Neural progenitor cell (in vitro differentiated cells): ENCODE results near the gene MAGEA8.

Source experiments
- CTCF ChIP-seq: fragments of 200-600 bp; sonication (generic); IDR thresholded peaks from 2 replicates; pipeline ENCODE4 v1.5.1; 2017; ENCODE audit warnings: antibody characterized with exemption, mild to moderate bottlenecking
- EZH2 ChIP-seq: fragments of 200-600 bp; sonication (generic); IDR thresholded peaks from 2 replicates; pipeline ENCODE4 v1.6.1; 2017; ENCODE audit warnings: antibody characterized with exemption, mild to moderate bottlenecking, moderate library complexity

GRCh38 chrX:149845385-149845784 lies 35.6 kb upstream of the MAGEA8 start:
- TF ChIP-seq EZH2 (no peak), CTCF (no peak)
